Endothelial cell of umbilical vein (primary cell): Measurements from ENCODE around the gene CARMIL1.

Experiments used
- CTCF ChIP-seq, 2 donors: IDR thresholded peaks; 1 replicate in 1 of 2; 2 replicates in 1 of 2; pipeline ENCODE4 v1.5.1; 2011; ENCODE audit warnings: low read length in 2 of 2, mild to moderate bottlenecking in 2 of 2, moderate library complexity in 2 of 2, control low read depth in 1 of 2, inconsistent platforms in 1 of 2, low read depth in 1 of 2; ENCODE audit not compliant: insufficient read depth in 1 of 2; ENCODE audit errors: extremely low read depth in 1 of 2
- EZH2 ChIP-seq: IDR thresholded peaks from 2 replicates; pipeline ENCODE4 v1.6.1; 2012; ENCODE audit warnings: borderline replicate concordance, low read depth, mild to moderate bottlenecking, moderate library complexity, low read length, inconsistent platforms; ENCODE audit not compliant: severe bottlenecking
- FOS ChIP-seq: IDR thresholded peaks from 2 replicates; pipeline ENCODE4 v1.6.1; 2011; ENCODE audit warnings: mild to moderate bottlenecking, low read length, moderate library complexity, borderline replicate concordance; ENCODE audit not compliant: insufficient read depth
- MAX ChIP-seq: IDR thresholded peaks from 2 replicates; pipeline ENCODE4 v1.6.1; 2011; ENCODE audit not compliant: insufficient read depth, insufficient read length
- POLR2A ChIP-seq: IDR thresholded peaks from 2 replicates; pipeline ENCODE4 v1.6.1; 2012; ENCODE audit warnings: low read depth, mild to moderate bottlenecking, control low read depth, low read length
- POLR2AphosphoS5 ChIP-seq: IDR thresholded peaks from 2 replicates; pipeline ENCODE4 v1.6.1; 2012; ENCODE audit warnings: low read depth, mild to moderate bottlenecking, control low read depth, low read length, moderate library complexity; ENCODE audit not compliant: insufficient read depth

GRCh38 chr6:25601800-25602673 lies 322.9 kb downstream of the CARMIL1 start:
- TF ChIP-seq CTCF (IDR thresholded peaks at IDR 0.05; ENCODE audit: extremely low read depth in 1 of 2, insufficient read depth in 1 of 2, low read depth in 1 of 2, low read length in 2 of 2) (peak; percentile 10 to 19), POLR2A (no peak), POLR2AphosphoS5 (no peak), FOS (no peak), MAX (no peak), EZH2 (no peak)
